H54 (cell line): ENCODE data around the gene ATP8B4.
"Not testable (repeated sequence)": the region's sequence is repeated elsewhere in the genome, so short reads cannot be mapped to it uniquely, and the experiment has no call there.

Experiments used
- DNase-seq: peaks from one replicate; pipeline ENCODE4 v3.0.0; 2011; ENCODE audit warnings: low spot score, mixed read lengths; ENCODE audit not compliant: insufficient read length
- FAIRE-seq: peaks from 3 replicates; lab custom pipeline; 2011; peaks lifted over from hg19 to GRCh38; lab: Jason Lieb, UNC
- POLR2A ChIP-seq: IDR thresholded peaks from 2 replicates; pipeline ENCODE4 v1.6.1; 2011; ENCODE audit warnings: low read depth, mild to moderate bottlenecking, low read length

The ATP8B4 gene

GRCh38 chr15:50148362-50148963 lies 29.4 kb upstream of the ATP8B4 start:
- no peak for TF ChIP-seq POLR2A
- DNase-seq = no peak
- FAIRE-seq = peak; percentile 65

- no peak for TF ChIP-seq POLR2A
- FAIRE-seq = no peak
- no peak for DNase-seq
Observed at GRCh38 chr15:50146632-50147031, 27.6 kb upstream of the ATP8B4 start.

- no peak for TF ChIP-seq POLR2A
- FAIRE-seq (no peak), DNase-seq (no peak)
Observed at GRCh38 chr15:50145451-50145872, 26.4 kb upstream of the ATP8B4 start.

- no peak for FAIRE-seq
- DNase-seq = no peak
- no peak for TF ChIP-seq POLR2A
Observed at GRCh38 chr15:50144341-50145120, 25.5 kb upstream of the ATP8B4 start.

GRCh38 chr15:50143255-50143860 lies 24.3 kb upstream of the ATP8B4 start:
- TF ChIP-seq POLR2A = no peak
- no peak for FAIRE-seq
- no peak for DNase-seq

- FAIRE-seq = no peak
- no peak for TF ChIP-seq POLR2A
- DNase-seq = no peak
Observed at GRCh38 chr15:50141856-50142255, 22.8 kb upstream of the ATP8B4 start.

GRCh38 chr15:50140983-50141382 lies 21.9 kb upstream of the ATP8B4 start:
- no peak for FAIRE-seq
- no peak for DNase-seq
- TF ChIP-seq POLR2A = no peak

GRCh38 chr15:50140098-50140497 lies 21.1 kb upstream of the ATP8B4 start:
- TF ChIP-seq POLR2A = no peak
- FAIRE-seq (no peak), DNase-seq (no peak)

- FAIRE-seq (no peak), DNase-seq (no peak)
- TF ChIP-seq POLR2A = no peak
Observed at GRCh38 chr15:50138391-50138790, 19.4 kb upstream of the ATP8B4 start.

- FAIRE-seq (no peak), DNase-seq (no peak)
- no peak for TF ChIP-seq POLR2A
Observed at GRCh38 chr15:50137893-50138292, 18.9 kb upstream of the ATP8B4 start.

- DNase-seq = peak; percentile 26
- FAIRE-seq = peak; percentile 98
- no peak for TF ChIP-seq POLR2A
Observed at GRCh38 chr15:50137330-50137761, 18.3 kb upstream of the ATP8B4 start.

- DNase-seq = peak; percentile 3
- FAIRE-seq = no peak
- no peak for TF ChIP-seq POLR2A
Observed at GRCh38 chr15:50135031-50135551, 16.1 kb upstream of the ATP8B4 start.

- DNase-seq = peak; percentile 18
- peak; percentile 87 for FAIRE-seq
- TF ChIP-seq POLR2A = no peak
Observed at GRCh38 chr15:50134524-50135024, 15.5 kb upstream of the ATP8B4 start.

GRCh38 chr15:50132251-50132984 lies 13.4 kb upstream of the ATP8B4 start:
- not testable (repeated sequence) for DNase-seq

More at GRCh38 chr15:50132251-50132984, 13.4 kb upstream of the ATP8B4 start:
- not testable (repeated sequence) for FAIRE-seq
